Measurements from ENCODE around the gene PRSS38. TPM values are rescaled to one million over a fixed set of nuclear protein-coding genes. Genes with fewer than 3 reads are reported as not detected.

PRSS38 gene
- total RNA-seq, 4 donors from 2014 or later, result not detected

- WGBS, result 93% methylated on average over 3 of the region's 3 CpGs
- H3K27ac ChIP-seq, result no peak overlapping the region
- H3K4me1 ChIP-seq, result no peaks in the 10 kb centered on the region
- no peak overlapping the region for H3K4me3 ChIP-seq
- no peaks in the 10 kb centered on the region for H3K36me3 ChIP-seq
- DNase-seq (ENCODE audit: low spot score in 2 of 2), result no peak
- no peaks in the 10 kb centered on the region for H3K27me3 ChIP-seq
- TF ChIP-seq EP300 (IDR thresholded peaks at IDR 0.05) (no peak), POLR2AphosphoS5 (IDR thresholded peaks at IDR 0.05) (no peak), POLR2A (IDR thresholded peaks at IDR 0.05) (no peak)
- TF ChIP-seq, protein P1, sequence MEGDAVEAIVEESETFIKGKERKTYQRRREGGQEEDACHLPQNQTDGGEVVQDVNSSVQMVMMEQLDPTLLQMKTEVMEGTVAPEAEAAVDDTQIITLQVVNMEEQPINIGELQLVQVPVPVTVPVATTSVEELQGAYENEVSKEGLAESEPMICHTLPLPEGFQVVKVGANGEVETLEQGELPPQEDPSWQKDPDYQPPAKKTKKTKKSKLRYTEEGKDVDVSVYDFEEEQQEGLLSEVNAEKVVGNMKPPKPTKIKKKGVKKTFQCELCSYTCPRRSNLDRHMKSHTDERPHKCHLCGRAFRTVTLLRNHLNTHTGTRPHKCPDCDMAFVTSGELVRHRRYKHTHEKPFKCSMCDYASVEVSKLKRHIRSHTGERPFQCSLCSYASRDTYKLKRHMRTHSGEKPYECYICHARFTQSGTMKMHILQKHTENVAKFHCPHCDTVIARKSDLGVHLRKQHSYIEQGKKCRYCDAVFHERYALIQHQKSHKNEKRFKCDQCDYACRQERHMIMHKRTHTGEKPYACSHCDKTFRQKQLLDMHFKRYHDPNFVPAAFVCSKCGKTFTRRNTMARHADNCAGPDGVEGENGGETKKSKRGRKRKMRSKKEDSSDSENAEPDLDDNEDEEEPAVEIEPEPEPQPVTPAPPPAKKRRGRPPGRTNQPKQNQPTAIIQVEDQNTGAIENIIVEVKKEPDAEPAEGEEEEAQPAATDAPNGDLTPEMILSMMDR (IDR thresholded peaks at IDR 0.05), result no peak
- no peaks in the 10 kb centered on the region for H3K9me3 ChIP-seq
Measured at GRCh38 chr1:227848430-227848932, 33.0 kb downstream of the PRSS38 start.

- Histone ChIP-seq H3K4me3 (no peak overlapping the region), H3K9me3 (no peaks in the 10 kb centered on the region), H3K4me1 (no peaks in the 10 kb centered on the region), H3K36me3 (no peaks in the 10 kb centered on the region), H3K27me3 (no peaks in the 10 kb centered on the region), H3K27ac (no peak overlapping the region)
- 54% methylated on average over 3 of the region's 3 CpGs for WGBS
- TF ChIP-seq, protein P1 (IDR thresholded peaks at IDR 0.05), result no peak
- TF ChIP-seq EP300 (IDR thresholded peaks at IDR 0.05), result no peak
- DNase-seq (ENCODE audit: low spot score in 2 of 2), result no peak
Measured at GRCh38 chr1:227849251-227849650, 33.8 kb downstream of the PRSS38 start.

DNA sequence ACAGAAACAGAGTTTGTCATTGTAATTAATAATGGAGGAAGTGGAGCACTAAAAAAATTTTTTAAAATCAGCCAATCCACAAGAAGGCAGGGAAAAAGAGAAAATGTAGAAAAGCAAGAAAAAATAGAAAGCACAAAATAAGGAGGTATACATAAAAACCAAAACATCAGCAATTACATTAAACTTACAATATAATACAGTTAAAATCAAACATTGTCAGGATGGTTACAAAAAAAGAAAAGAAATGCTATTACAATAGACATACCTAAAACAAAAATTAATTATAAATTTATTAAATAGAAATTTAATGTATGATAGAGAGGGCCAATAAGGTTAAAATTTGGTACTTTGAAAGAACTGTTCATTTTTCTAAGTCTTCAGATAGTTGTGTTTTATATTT, 38.7 kb downstream of the PRSS38 start:
- no peaks in the 10 kb centered on the region for H3K27me3 ChIP-seq
- H3K4me3 ChIP-seq, result no peak overlapping the region
- H3K9me3 ChIP-seq, result no peaks in the 10 kb centered on the region
- no peaks in the 10 kb centered on the region for H3K4me1 ChIP-seq
- no peaks in the 10 kb centered on the region for H3K36me3 ChIP-seq
- H3K27ac ChIP-seq, result no peak overlapping the region
- no peak for DNase-seq (ENCODE audit: low spot score in 2 of 2)
- TF ChIP-seq POLR2A (IDR thresholded peaks at IDR 0.05) (no peak), POLR2AphosphoS5 (IDR thresholded peaks at IDR 0.05) (no peak), EP300 (IDR thresholded peaks at IDR 0.05) (no peak)
- TF ChIP-seq, protein P1 (IDR thresholded peaks at IDR 0.05), result no peak

- H3K27me3 ChIP-seq, result no peaks in the 10 kb centered on the region
- DNase-seq (ENCODE audit: low spot score in 2 of 2), result no peak
- 62% methylated on average over 4 of the region's 4 CpGs for WGBS
- H3K4me1 ChIP-seq, result no peaks in the 10 kb centered on the region
- H3K36me3 ChIP-seq, result no peaks in the 10 kb centered on the region
- H3K27ac ChIP-seq, result no peak overlapping the region
- no peak for TF ChIP-seq EP300 (IDR thresholded peaks at IDR 0.05)
- H3K9me3 ChIP-seq, result no peaks in the 10 kb centered on the region
- no peak overlapping the region for H3K4me3 ChIP-seq
Measured at GRCh38 chr1:227855687-227856086, 40.2 kb downstream of the PRSS38 start.

- no peaks in the 10 kb centered on the region for H3K9me3 ChIP-seq
- no peak for DNase-seq (ENCODE audit: low spot score in 2 of 2)
- TF ChIP-seq POLR2AphosphoS5 (IDR thresholded peaks at IDR 0.05), result no peak
- no peak for TF ChIP-seq EP300 (IDR thresholded peaks at IDR 0.05)
- TF ChIP-seq, protein P1 (IDR thresholded peaks at IDR 0.05), result no peak
- TF ChIP-seq POLR2A (IDR thresholded peaks at IDR 0.05), result no peak
- H3K36me3 ChIP-seq, result no peaks in the 10 kb centered on the region
- no peak overlapping the region for H3K27ac ChIP-seq
- no peak overlapping the region for H3K4me3 ChIP-seq
- no peaks in the 10 kb centered on the region for H3K4me1 ChIP-seq
- 85% methylated on average over 7 of the region's 7 CpGs for WGBS
- H3K27me3 ChIP-seq, result no peaks in the 10 kb centered on the region
Measured at GRCh38 chr1:227856147-227856858, 40.8 kb downstream of the PRSS38 start.

DNA sequence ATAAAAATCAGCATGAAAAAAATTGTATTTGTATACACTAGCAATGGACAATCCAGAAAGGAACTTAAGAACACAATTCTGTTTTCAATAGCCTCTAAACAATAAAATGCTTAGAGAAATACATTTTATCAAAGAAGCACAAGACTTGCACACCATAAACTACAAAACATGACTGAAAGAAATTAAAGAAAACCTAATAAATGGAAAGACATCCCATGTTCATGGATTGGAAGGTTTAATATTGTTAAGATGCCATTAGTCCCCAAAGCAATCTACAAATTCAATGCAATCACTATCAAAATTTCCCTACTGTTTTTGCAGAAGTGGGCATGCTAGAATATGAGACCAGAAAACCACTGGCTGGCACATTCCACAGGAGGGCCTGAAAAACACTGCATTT, 49.4 kb downstream of the PRSS38 start:
- Histone ChIP-seq H3K4me3 (no peak overlapping the region), H3K4me1 (no peaks in the 10 kb centered on the region), H3K9me3 (no peaks in the 10 kb centered on the region), H3K27ac (no peak overlapping the region), H3K36me3 (no peaks in the 10 kb centered on the region), H3K27me3 (no peaks in the 10 kb centered on the region)
- no peak for TF ChIP-seq POLR2A (IDR thresholded peaks at IDR 0.05)
- TF ChIP-seq EP300 (IDR thresholded peaks at IDR 0.05), result no peak
- TF ChIP-seq, protein P1 (IDR thresholded peaks at IDR 0.05), result no peak
- TF ChIP-seq POLR2AphosphoS5 (IDR thresholded peaks at IDR 0.05), result no peak
- DNase-seq (ENCODE audit: low spot score in 2 of 2), result no peak
